Activated B cell treated with CpG ODN at 0.5 μM for 24 hours (primary cell): ENCODE results near the gene GABRP. TPM values are rescaled to one million over a fixed set of nuclear protein-coding genes. Genes with fewer than 3 reads are reported as not detected.
"Not testable (repeated sequence)": the region's sequence is repeated elsewhere in the genome, so short reads cannot be mapped to it uniquely, and the experiment has no call there.

Experiments used
- ATAC-seq: fragments of 200-7000 bp; cut with Tn5 transposase; one replicate; pipeline ENCODE4 v1.10.0; 2021; ENCODE audit warnings: low read depth, mild to moderate bottlenecking, moderate library complexity
- CTCF ChIA-PET: fragments of 350-600 bp; sonication (Branson Sonifier 250); formaldehyde crosslinking; loops from one replicate; lab custom pipeline; 2021; ENCODE audit warnings: antibody characterized with exemption; lab: Charles Lee
- POLR2A ChIA-PET: fragments of 350-600 bp; sonication (Branson Sonifier 250); formaldehyde crosslinking; loops from one replicate; lab custom pipeline; 2021; ENCODE audit warnings: antibody characterized with exemption; lab: Charles Lee
- DNase-seq: peaks from one replicate; pipeline ENCODE4 v3.0.0; 2022
- H3K27ac Mint-ChIP-seq: one replicate; pipeline ENCODE4 v1.8.0; 2020; ENCODE audit warnings: mixed read lengths
- H3K27me3 Mint-ChIP-seq: one replicate; pipeline ENCODE4 v1.8.0; 2021; ENCODE audit warnings: mixed read lengths
- H3K36me3 Mint-ChIP-seq: one replicate; pipeline ENCODE4 v1.8.0; 2021; ENCODE audit warnings: low read depth, mixed read lengths
- H3K4me1 Mint-ChIP-seq: one replicate; pipeline ENCODE4 v1.8.0; 2021; ENCODE audit warnings: mixed read lengths
- H3K4me3 Mint-ChIP-seq: one replicate; pipeline ENCODE4 v1.8.0; 2020; ENCODE audit warnings: mild to moderate bottlenecking, mixed read lengths
- H3K9me3 Mint-ChIP-seq: one replicate; pipeline ENCODE4 v1.8.0; 2020; ENCODE audit warnings: mixed read lengths
- intact Hi-C: fragments of 100-400 bp; cut with micrococcal nuclease; formaldehyde crosslinking; loops from one replicate; pipeline ENCODE4 v1.15.1; 2024
- total RNA-seq: library from RNA; stranded (reverse); gene quantifications from 2 replicates; pipeline ENCODE4 v1.2.3, GENCODE V29; 2022
- TF ChIP-seq, protein P1 (sequence below): fragments of 200-600 bp; IDR thresholded peaks from one replicate; pipeline ENCODE4 v1.8.0; 2022; ENCODE audit warnings: antibody characterized with exemption, mild to moderate bottlenecking

GABRP gene
- total RNA-seq, 1 donor from 2014 or later, result not detected

DNA sequence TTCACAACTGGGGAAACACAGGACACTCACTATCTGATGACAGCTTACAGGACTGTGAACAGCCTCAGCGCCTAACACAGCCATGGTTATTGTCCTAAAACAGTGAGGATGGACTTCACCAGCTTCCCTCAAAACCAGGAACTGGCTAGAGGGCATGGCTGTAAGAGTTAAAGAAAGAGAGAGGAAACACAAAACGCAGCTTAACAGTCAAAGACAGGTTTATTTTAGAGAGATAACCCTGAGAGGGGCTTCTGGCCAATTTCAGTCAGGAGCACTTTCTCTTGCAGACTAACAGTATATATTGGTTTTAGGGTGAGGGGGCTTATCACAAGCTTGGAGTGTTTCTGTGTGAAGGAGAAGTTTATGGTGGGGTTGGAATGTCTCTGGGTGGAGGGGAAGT, 42.6 kb downstream of the GABRP start:
- intact Hi-C loops, result no loop called here
- TF ChIP-seq, protein P1, sequence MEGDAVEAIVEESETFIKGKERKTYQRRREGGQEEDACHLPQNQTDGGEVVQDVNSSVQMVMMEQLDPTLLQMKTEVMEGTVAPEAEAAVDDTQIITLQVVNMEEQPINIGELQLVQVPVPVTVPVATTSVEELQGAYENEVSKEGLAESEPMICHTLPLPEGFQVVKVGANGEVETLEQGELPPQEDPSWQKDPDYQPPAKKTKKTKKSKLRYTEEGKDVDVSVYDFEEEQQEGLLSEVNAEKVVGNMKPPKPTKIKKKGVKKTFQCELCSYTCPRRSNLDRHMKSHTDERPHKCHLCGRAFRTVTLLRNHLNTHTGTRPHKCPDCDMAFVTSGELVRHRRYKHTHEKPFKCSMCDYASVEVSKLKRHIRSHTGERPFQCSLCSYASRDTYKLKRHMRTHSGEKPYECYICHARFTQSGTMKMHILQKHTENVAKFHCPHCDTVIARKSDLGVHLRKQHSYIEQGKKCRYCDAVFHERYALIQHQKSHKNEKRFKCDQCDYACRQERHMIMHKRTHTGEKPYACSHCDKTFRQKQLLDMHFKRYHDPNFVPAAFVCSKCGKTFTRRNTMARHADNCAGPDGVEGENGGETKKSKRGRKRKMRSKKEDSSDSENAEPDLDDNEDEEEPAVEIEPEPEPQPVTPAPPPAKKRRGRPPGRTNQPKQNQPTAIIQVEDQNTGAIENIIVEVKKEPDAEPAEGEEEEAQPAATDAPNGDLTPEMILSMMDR, result no peak

DNA sequence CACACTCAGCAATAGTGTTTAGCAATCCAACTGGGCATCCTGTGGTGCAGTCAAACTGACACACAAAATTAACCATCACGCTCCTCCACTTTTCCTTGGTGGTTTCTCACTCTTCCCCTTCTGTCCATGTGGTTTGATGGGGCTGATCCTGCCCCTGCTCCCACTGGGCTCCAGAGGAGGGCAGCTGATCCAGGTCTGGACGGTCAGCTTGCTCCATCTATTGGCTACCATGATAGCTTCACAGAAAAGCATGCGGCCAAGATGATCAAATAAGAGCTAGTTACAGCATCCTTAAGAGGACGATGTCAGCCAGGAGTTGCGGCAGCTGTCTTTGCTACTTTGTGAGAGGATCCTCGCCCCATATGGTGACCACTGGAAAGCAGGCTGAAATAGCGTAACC, 48.7 kb downstream of the GABRP start:
- Mint-ChIP-seq H3K27me3 (no peaks in the 10 kb centered on the region), H3K36me3 (no peaks in the 10 kb centered on the region), H3K27ac (no peak overlapping the region), H3K4me1 (no peaks in the 10 kb centered on the region), H3K9me3 (no peaks in the 10 kb centered on the region), H3K4me3 (no peak overlapping the region)
- POLR2A ChIA-PET, result no interaction called here
- TF ChIP-seq, protein P1, result no peak
- intact Hi-C loops, result no loop called here
- no peak for DNase-seq
- CTCF ChIA-PET, result no interaction called here
- ATAC-seq, result no peak

More for the DNA sequence above, 42.6 kb downstream of the GABRP start:
- Mint-ChIP-seq H3K4me1 (no peaks in the 10 kb centered on the region), H3K27ac (no peak overlapping the region), H3K27me3 (peaks cover 4% of the 10 kb centered on the region), H3K36me3 (no peaks in the 10 kb centered on the region), H3K4me3 (no peak overlapping the region), H3K9me3 (no peaks in the 10 kb centered on the region)
- DNase-seq (no peak), ATAC-seq (no peak)
- ChIA-PET CTCF (no interaction called here), POLR2A (no interaction called here)

DNA sequence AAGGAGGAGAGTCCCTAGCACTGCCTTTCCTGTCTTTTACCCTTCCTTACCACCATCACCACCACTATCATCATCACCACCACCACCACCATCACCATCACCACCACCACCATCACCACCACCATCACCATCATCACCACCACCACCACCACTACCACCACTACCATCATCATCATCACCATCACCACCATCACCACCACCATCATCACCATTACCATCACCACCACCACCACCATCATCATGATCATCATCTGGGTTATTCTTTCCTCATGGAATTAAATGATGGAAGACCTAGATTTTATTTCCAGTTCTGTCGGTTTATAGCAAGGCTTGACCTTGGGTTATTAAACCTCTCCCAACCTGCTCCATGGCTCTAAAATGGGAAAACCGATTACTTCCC, 50.5 kb downstream of the GABRP start:
- DNase-seq, H3K27me3 Mint-ChIP-seq, H3K36me3 Mint-ChIP-seq, H3K4me3 Mint-ChIP-seq, intact Hi-C loops, H3K4me1 Mint-ChIP-seq, CTCF ChIA-PET, H3K9me3 Mint-ChIP-seq, H3K27ac Mint-ChIP-seq, ATAC-seq, POLR2A ChIA-PET: not testable (repeated sequence)

DNA sequence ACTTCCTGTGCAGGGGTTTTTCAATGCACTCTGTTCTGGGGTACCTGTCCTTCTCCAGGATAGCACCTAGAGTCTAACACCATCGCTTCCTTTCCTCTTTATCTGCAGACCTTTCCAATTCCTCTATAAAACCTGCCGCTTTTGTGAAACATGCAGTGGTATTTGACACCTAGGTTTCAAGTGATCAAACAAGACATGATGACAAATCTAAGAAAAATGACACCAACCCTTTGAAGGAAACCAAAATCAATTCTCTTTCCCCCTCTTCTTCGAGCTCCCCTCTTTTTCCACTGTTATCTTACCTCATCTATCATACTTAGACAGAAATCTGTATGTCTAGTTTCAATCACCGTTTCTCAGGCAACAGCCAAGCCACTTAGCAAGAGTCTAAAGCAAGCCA, 52.7 kb downstream of the GABRP start:
- H3K27ac Mint-ChIP-seq, result no peak overlapping the region
- no peaks in the 10 kb centered on the region for H3K4me1 Mint-ChIP-seq
- intact Hi-C loops, result no loop called here
- ChIA-PET CTCF (no interaction called here), POLR2A (no interaction called here)
- no peak overlapping the region for H3K4me3 Mint-ChIP-seq
- no peaks in the 10 kb centered on the region for H3K27me3 Mint-ChIP-seq
- ATAC-seq (no peak), DNase-seq (no peak)
- no peaks in the 10 kb centered on the region for H3K9me3 Mint-ChIP-seq
- no peaks in the 10 kb centered on the region for H3K36me3 Mint-ChIP-seq
- TF ChIP-seq, protein P1, result no peak

DNA sequence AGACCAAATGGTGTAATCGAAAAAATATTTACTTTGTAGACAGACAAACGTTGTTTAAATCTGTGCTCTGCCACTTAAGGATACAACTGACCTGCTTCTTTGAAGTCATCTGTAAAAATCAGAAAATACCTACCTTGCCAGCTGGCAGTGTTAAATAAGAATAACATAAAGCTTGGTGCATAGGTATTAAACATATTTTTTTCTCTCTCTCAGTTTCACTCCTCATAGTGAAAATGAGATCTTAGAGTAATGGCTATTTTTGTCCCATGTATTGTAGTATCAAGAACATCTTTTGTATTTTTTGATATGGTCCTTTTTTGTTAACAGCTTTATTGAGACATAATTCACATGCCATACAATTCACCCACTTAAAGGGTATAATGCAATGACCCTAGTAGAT, 60.3 kb downstream of the GABRP start:
- intact Hi-C loops, result no loop called here
- TF ChIP-seq, protein P1, result no peak
- H3K27ac Mint-ChIP-seq, result no peak overlapping the region
- no peak for ATAC-seq
- no peaks in the 10 kb centered on the region for H3K27me3 Mint-ChIP-seq
- H3K4me3 Mint-ChIP-seq, result no peak overlapping the region
- H3K36me3 Mint-ChIP-seq, result no peaks in the 10 kb centered on the region
- no peaks in the 10 kb centered on the region for H3K9me3 Mint-ChIP-seq
- POLR2A ChIA-PET, result no interaction called here
- DNase-seq, result no peak
- CTCF ChIA-PET, result no interaction called here
- H3K4me1 Mint-ChIP-seq, result no peaks in the 10 kb centered on the region

DNA sequence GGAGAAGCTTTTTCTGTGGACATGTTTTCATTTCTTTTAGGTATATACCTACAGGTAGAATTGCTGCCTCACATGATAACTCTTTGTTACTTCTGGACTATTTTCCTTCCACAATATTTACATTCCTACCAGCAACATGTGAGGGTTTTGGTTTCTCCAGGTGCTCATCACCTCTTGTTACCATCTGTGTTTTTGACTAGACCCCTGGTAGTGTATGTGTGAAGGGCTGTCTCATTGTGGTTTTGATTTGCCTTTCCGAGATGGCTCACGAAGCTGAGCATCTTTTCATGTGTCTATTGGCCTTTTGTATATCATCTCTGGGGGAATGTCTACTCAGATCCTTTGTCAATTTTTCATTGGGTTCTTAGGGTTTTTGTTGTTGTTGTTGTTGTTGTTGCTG, 61.1 kb downstream of the GABRP start:
- Mint-ChIP-seq H3K4me1 (no peaks in the 10 kb centered on the region), H3K27ac (no peak overlapping the region), H3K36me3 (no peaks in the 10 kb centered on the region), H3K9me3 (no peaks in the 10 kb centered on the region), H3K27me3 (no peaks in the 10 kb centered on the region), H3K4me3 (no peak overlapping the region)
- DNase-seq (no peak), ATAC-seq (no peak)
- CTCF ChIA-PET, result no interaction called here
- TF ChIP-seq, protein P1, result no peak
- POLR2A ChIA-PET, result no interaction called here
- intact Hi-C loops, result no loop called here
